OCI-LY3 (cell line): ENCODE results near the gene COQ2.

ENCODE experiments used
- H2AFZ ChIP-seq: fragments of 200-600, 300-600 bp; shearing (Covaris generic); 2 replicates; pipeline ENCODE4 v1.6.0; 2014; ENCODE audit warnings: antibody characterized with exemption, low read depth, low read length
- H3K27ac ChIP-seq: fragments of 200-600, 300-600 bp; sonication (generic); 2 replicates; pipeline ENCODE4 v1.5.1; 2014; ENCODE audit warnings: mild to moderate bottlenecking, low read length, moderate library complexity, mixed read lengths
- H3K27me3 ChIP-seq: fragments of 200-600, 300-600 bp; sonication (generic); 2 replicates; pipeline ENCODE4 v1.6.1; 2014; ENCODE audit warnings: low read depth, low read length, mixed read lengths
- H3K36me3 ChIP-seq: fragments of 200-600, 300-600 bp; sonication (generic); replicated peaks from 2 replicates; pipeline ENCODE3; 2014; ENCODE audit warnings: low read depth, low read length, mixed read lengths
- H3K4me1 ChIP-seq: fragments of 300-600, 200-600 bp; sonication (generic); 2 replicates; pipeline ENCODE4 v1.6.1; 2014; ENCODE audit warnings: low read length, mixed read lengths
- H3K4me2 ChIP-seq: fragments of 200-600, 300-600 bp; sonication (generic); 2 replicates; pipeline ENCODE4 v1.6.1; 2014; ENCODE audit warnings: low read length, mixed read lengths
- H3K4me3 ChIP-seq: fragments of 300-600, 200-600 bp; sonication (generic); 2 replicates; pipeline ENCODE4 v1.5.1; 2014; ENCODE audit warnings: antibody characterized with exemption, mild to moderate bottlenecking, low read length, moderate library complexity
- H3K79me2 ChIP-seq: fragments of 300-600, 200-600 bp; shearing (Covaris generic); 2 replicates; pipeline ENCODE4 v1.6.1; 2014; ENCODE audit warnings: mild to moderate bottlenecking, low read length, mixed read lengths
- H3K9ac ChIP-seq: fragments of 300-600, 200-600 bp; shearing (Covaris generic); 2 replicates; pipeline ENCODE4 v1.6.0; 2014; ENCODE audit warnings: mild to moderate bottlenecking, low read length, moderate library complexity
- H3K9me3 ChIP-seq: fragments of 200-600, 300-600 bp; shearing (Covaris generic); 2 replicates; pipeline ENCODE4 v1.6.1; 2014; ENCODE audit warnings: low read length, mixed read lengths; ENCODE audit not compliant: insufficient read depth
- H4K20me1 ChIP-seq: fragments of 200-600, 300-600 bp; sonication (generic); 2 replicates; pipeline ENCODE4 v1.6.1; 2016; ENCODE audit warnings: low read length, mixed read lengths; ENCODE audit not compliant: insufficient read depth
- EZH2phosphoT487 ChIP-seq: fragments of 200-600 bp; shearing (Covaris generic); IDR thresholded peaks from 2 replicates; pipeline ENCODE4 v1.6.1; 2018; ENCODE audit warnings: antibody characterized with exemption, mixed run types, low read depth
- TF ChIP-seq, protein P1 (sequence below): fragments of 200-600, 300-600 bp; sonication (generic); IDR thresholded peaks from 2 replicates; pipeline ENCODE4 v1.5.1; 2014; ENCODE audit warnings: antibody characterized with exemption, low read length, low read depth

COQ2 gene

DNA sequence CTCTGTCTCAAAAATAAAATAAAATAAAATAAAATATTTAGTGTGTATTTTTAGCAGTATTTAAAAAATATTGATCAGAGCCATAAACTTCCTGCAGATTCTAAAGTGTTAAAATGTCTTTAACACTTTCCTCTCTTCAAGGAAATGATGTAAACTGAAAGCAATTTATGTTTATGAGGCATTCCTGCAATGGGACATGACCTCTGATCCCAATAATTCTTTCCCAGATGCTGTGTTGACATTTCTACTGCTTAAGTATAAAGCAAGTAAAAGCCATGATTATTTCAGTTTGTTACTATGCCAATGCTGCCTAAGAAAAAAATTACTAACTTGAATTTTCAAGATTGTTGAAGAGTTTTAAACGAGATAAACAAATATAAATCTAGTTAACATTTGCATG, 29.0 kb downstream of the COQ2 start:
- Histone ChIP-seq H3K27ac (no peak overlapping the region), H3K4me3 (no peak overlapping the region; the same call in 1 of the 2 replicates), H3K79me2 (no peaks in the 10 kb centered on the region), H3K9ac (no peak overlapping the region), H3K27me3 (no peaks in the 10 kb centered on the region), H3K9me3 (no peaks in the 10 kb centered on the region), H3K4me1 (peaks cover 64% of the 10 kb centered on the region), H2AFZ (no peak overlapping the region), H4K20me1 (no peaks in the 10 kb centered on the region), H3K36me3 (peaks cover 2% of the 10 kb centered on the region), H3K4me2 (peak overlapping the region; percentile 19; the same call in 1 of the 2 replicates)
- TF ChIP-seq, protein P1, sequence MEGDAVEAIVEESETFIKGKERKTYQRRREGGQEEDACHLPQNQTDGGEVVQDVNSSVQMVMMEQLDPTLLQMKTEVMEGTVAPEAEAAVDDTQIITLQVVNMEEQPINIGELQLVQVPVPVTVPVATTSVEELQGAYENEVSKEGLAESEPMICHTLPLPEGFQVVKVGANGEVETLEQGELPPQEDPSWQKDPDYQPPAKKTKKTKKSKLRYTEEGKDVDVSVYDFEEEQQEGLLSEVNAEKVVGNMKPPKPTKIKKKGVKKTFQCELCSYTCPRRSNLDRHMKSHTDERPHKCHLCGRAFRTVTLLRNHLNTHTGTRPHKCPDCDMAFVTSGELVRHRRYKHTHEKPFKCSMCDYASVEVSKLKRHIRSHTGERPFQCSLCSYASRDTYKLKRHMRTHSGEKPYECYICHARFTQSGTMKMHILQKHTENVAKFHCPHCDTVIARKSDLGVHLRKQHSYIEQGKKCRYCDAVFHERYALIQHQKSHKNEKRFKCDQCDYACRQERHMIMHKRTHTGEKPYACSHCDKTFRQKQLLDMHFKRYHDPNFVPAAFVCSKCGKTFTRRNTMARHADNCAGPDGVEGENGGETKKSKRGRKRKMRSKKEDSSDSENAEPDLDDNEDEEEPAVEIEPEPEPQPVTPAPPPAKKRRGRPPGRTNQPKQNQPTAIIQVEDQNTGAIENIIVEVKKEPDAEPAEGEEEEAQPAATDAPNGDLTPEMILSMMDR = no peak
- no peak for TF ChIP-seq EZH2phosphoT487

DNA sequence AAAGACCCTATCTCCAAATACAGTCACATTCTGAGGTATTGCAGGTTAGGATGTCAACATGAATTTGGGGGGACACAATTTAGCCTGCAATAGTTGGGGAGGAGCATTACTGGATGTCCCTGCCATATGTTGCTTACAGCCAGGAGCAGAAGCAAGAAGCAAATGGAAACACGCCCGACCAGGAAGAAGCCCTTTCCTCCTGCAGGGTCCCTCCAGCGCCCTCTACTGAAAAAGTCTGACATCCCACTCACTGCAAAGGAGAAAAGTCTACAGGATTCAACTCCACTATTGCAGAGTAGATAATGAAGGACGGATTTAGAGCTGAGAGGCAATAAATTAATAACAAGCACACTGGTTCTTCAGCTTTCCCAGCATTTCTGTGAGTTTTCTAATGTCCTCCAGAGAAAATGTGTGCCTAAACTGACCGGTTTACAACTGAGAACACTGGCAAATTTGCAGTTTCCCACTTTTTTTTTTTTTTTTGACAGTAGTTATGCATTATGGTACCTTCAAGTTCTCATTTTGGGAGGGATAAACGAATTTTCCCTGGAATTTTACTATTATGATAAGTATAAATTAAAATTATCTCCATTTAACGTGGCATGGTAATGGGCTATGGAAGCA, 31.7 kb downstream of the COQ2 start:
- H2AFZ ChIP-seq = no peak overlapping the region

GRCh38 chr4:83251447-83251830, 33.2 kb downstream of the COQ2 start:
- H3K27me3 ChIP-seq = no peaks in the 10 kb centered on the region
- H4K20me1 ChIP-seq = no peaks in the 10 kb centered on the region
- TF ChIP-seq, protein P1 = no peak
- no peak for TF ChIP-seq EZH2phosphoT487
- no peaks in the 10 kb centered on the region for H3K79me2 ChIP-seq
- no peak overlapping the region for H3K4me2 ChIP-seq
- no peak overlapping the region for H3K9ac ChIP-seq
- no peak overlapping the region for H3K27ac ChIP-seq
- H3K4me3 ChIP-seq = no peak overlapping the region
- no peaks in the 10 kb centered on the region for H3K9me3 ChIP-seq
- no peaks in the 10 kb centered on the region for H3K36me3 ChIP-seq
- H2AFZ ChIP-seq = no peak overlapping the region
- H3K4me1 ChIP-seq = peaks cover 32% of the 10 kb centered on the region

More for the DNA sequence above, 31.7 kb downstream of the COQ2 start:
- H3K4me3 ChIP-seq = no peak overlapping the region
- no peaks in the 10 kb centered on the region for H3K36me3 ChIP-seq
- H4K20me1 ChIP-seq = no peaks in the 10 kb centered on the region
- peak overlapping the region; percentile 14; the same call in 1 of the 2 replicates for H3K9ac ChIP-seq
- no peaks in the 10 kb centered on the region for H3K9me3 ChIP-seq
- H3K79me2 ChIP-seq = no peaks in the 10 kb centered on the region
- TF ChIP-seq EZH2phosphoT487 = no peak
- TF ChIP-seq, protein P1 = peak; percentile 89
- H3K27me3 ChIP-seq = no peaks in the 10 kb centered on the region
- peak overlapping the region; percentile 31 for H3K4me2 ChIP-seq
- peaks cover 40% of the 10 kb centered on the region for H3K4me1 ChIP-seq
- H3K27ac ChIP-seq = no peak overlapping the region

DNA sequence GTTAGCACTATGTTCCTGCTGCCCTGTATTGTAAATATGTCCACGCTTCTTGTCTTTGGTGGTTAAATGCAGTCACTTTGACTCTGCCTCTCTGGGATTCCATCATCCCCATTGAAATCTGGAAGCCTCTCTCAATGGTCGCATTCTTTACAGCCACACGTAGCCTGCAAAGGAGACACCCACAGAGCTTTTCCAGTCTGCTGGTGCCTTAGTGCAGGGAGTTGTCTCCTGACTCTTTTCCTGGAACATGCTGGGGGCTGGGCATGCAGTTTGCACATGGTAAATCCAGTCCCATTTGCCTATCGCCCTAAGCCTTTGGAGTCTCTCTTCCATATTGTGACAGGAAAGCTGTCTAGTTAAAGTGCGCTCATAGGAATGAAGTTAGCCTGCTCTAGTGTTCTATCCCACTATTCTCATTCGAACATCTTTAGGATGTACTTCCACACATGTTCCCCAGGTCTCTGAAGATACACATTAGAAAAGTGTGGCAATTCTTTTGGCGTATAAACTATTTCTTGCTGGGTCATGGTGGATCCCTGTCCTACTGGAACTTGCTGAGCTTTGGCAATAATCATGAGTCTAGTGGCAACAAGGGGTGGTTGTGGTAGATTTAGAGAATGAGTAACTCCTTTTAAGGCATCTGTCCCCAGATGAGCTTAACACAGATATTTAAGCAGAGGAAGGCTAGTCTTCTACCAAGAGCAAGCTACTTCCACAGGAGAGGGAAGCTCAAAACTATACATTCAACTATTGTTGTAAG, 33.7 kb downstream of the COQ2 start:
- Histone ChIP-seq H3K9ac (no peak overlapping the region), H3K9me3 (no peaks in the 10 kb centered on the region), H3K27ac (no peak overlapping the region), H3K4me3 (no peak overlapping the region), H3K27me3 (no peaks in the 10 kb centered on the region), H3K79me2 (no peaks in the 10 kb centered on the region), H2AFZ (no peak overlapping the region), H3K36me3 (no peaks in the 10 kb centered on the region), H3K4me2 (no peak overlapping the region), H3K4me1 (peaks cover 27% of the 10 kb centered on the region), H4K20me1 (no peaks in the 10 kb centered on the region)
- TF ChIP-seq, protein P1 = no peak
- TF ChIP-seq EZH2phosphoT487 = no peak
